Middle frontal gyrus (tissue), 1 donor: ENCODE measurements around the gene CA12.
A peak's percentile ranks its signal among the peaks of the same experiment; 100 is the strongest.

Experiments used
- DNase-seq: peaks from one replicate; pipeline ENCODE4 v3.0.0-alpha.2; 2015; ENCODE audit warnings: low spot score; ENCODE audit errors: extremely low spot score

CA12 gene

GRCh38 chr15:63312286-63312685, 69.4 kb downstream of the CA12 start:
- no peak for DNase-seq

GRCh38 chr15:63310646-63311045, 71.0 kb downstream of the CA12 start:
- DNase-seq: no peak

GRCh38 chr15:63308947-63309346, 72.7 kb downstream of the CA12 start:
- no peak for DNase-seq

GRCh38 chr15:63308491-63308890, 73.2 kb downstream of the CA12 start:
- DNase-seq: no peak

DNA sequence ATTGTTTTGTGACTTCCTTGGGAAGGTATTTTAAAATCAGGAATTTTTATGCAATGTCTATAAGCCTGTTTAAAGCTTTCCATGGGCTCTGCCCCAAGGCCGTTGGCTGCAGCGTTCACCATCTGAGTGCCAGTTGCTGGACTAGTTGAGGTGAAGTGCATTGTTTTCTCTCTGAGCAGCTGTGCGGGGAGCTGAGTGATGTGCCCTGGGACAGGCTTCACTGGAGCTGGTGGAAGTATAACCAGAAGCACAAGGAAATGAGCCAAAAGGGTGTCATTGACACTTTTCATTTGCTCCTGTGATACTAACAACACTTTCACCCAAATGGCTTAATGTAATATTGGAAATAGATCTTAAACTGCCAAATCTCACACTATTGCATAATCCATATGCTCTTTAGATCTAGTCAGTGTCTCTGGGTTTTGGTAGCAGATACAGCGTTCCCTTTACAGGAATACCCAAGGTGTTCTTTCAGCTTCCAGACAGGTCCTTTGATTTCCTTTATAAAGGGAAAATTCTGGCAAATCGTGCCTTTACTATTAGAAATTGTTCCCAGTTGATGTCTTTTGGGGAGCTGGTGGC, 75.1 kb downstream of the CA12 start:
- DNase-seq: no peak

DNA sequence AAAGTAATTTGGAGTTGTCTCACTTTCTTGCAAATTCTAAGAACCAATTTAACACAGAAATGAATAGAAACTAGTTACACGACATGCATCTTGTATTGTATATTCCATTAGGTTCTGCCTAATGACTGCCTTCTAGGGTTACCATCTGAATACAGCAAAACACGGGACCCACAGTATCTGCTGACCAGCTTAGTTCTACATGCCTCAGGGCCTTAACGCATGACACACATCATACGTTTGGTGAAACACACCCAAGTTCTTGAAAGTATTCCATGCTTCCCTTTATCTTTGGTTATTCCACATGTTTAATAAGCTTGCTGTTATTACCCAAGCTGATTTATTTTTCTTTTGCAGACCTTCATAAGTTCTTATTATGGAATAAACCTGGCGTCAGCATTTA, 76.4 kb downstream of the CA12 start:
- no peak for DNase-seq

DNA sequence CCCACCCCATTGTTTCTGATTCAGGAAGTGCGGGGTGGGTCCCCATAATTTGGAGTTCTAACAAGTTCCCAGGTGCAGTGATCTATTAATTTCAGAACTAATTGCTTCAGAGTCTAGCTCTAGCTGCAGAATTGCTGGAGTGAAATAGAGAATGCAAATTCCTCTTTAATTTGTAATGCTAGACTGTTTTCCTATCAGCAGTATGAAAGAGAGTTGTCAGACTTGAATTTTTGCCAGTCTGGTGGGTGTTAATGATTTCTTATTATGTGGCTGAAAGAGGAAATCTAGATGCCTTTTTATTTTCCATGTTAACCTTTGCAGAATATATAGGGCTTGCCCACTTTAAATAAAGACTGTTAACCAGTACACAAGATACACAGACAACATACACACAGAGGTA, 80.6 kb downstream of the CA12 start:
- no peak for DNase-seq

DNA sequence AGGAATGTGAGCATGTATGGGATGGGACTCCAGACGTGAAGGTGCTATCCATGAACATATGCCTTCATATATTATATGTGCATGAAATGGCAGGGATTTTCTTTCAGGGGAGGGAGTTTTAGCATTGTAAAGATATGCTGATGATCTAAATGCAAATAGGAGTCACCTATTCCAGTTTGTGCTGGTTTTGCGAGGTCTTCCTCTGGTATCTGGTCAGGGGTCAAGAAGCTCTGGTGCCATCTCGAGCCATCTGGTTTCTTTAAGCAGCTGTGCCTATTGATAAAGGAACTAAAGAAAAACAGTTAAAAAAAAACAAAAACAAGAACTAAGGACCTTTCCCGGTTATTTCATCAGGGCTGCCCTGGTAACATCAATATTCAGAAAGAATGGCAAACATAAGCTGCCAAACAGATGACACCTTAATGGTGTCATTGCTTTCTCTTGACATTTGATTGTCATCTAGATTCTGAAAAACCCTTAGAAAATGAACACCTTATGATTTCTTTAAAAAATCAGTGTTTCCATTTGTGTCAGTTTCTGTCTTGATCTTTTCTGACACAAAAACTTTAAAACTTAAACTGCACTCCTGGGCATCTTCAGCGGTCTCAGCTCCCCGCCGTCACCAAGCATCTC, 81.6 kb downstream of the CA12 start:
- DNase-seq: no peak

DNA sequence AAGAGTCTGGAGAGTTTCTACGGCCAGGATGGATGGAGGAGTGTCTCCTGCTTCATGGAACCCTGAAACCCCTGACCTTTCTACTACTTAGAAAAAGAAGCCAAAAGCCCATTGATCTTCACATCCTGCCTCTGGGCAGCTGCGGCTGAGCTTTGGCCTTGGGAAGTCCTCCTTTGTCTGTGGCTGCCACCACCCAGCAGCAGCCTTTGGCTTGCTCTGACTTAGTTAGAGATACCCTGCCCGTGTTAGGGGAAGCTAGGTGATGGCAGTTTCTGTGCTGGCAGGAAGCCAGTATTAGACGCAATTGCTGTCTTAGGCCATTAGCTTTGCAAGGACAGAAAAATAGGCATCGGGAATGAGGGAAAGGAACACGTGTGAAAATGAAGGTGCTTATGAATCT, 85.5 kb downstream of the CA12 start:
- DNase-seq: no peak

DNA sequence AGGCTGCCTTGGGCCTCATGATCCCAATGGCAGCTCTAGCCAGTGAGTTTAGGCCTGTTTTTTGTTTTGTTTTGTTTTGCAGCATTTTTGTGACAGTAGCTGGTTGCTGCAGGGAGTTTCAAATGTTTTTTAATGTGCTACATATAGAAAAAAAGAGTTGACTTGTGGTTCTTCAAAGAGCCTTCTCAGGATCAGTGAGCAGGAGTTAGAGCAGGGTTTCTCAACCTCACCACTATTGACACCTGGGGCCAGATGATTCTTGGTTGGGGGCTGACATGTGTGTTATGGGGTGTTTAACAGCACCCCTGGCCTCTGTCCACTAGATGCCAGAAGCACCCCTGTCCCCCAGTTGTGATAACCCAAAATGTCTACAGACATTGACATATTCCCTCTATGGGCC, 86.3 kb downstream of the CA12 start:
- no peak for DNase-seq

DNA sequence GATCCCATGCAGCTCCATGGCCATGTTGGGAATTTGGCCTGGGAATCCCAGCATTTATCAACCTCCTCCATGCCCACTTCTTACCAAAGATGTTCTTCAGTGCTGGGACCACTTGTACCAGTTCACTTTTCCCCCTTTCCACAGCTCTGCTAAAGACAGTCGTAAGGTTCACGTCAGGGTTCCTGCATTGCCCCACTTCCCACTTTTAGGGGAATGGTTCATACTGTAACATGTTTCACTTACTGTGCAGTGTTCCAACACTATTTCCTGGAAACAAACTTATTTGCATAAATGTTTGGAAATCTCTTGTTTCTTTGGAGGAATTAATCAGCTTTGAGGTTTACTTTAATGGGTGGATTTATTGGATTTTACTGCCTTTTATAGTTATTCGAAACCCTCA, 87.3 kb downstream of the CA12 start:
- no peak for DNase-seq

DNA sequence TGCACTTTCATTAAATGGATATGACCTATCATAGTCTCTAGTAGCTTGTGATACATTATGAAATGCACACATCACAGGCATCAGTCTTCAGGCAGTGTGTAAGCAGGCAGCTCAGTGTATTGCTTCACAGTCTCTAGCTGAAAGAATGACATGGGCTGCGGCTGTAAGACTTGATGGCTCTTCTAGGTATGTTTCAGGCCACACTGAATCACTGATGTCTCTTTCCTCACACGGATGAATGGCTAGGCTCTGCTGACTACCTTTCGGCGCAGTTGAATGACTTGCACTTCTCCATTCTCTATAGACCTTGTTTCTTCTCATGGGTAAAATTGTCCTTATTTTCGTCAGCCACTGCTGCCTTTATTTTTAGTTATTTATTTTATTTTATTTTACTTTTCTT, 88.9 kb downstream of the CA12 start:
- no peak for DNase-seq

DNA sequence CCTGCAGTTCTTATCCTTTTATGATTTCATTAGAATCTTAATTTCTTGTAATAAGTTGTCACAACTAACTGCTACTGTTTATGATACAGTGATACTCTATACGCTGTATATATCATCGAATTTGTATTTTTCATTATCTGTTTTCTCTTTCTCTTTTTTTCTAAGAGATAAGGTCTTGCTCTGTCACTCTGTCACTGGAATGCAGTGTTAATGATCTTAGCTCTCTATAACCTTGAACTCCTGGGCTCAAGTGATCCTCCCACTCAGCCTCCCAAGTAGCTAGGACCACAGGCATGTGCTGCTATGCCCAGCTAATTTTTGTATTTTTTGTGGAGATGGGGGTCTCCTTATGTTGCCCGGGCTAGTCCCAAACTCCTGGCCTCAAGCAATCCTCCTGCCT, 89.4 kb downstream of the CA12 start:
- DNase-seq: no peak

GRCh38 chr15:63291507-63291906, 90.1 kb downstream of the CA12 start:
- no peak for DNase-seq

GRCh38 chr15:63288778-63289378, 92.8 kb downstream of the CA12 start:
- DNase-seq: peak; percentile 66

DNA sequence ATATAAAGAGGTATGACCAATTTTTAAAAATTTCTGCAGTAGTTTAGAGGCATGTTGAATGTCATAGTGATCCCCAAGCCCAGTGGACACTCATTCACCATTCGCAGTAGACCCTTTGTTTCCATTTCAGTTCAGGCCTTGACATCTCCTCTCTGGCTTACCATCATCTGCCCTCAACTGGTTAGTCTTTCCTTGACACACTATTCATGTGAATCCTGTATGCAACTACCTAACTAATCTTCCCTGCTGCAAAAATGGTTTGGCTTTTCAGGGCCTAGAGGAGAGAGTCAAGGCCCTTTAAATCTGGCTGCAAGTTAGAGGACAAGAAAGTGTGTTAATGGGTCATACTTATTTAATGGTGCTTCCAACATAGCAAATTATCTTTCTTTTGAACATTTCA, 93.3 kb downstream of the CA12 start:
- no peak for DNase-seq

DNA sequence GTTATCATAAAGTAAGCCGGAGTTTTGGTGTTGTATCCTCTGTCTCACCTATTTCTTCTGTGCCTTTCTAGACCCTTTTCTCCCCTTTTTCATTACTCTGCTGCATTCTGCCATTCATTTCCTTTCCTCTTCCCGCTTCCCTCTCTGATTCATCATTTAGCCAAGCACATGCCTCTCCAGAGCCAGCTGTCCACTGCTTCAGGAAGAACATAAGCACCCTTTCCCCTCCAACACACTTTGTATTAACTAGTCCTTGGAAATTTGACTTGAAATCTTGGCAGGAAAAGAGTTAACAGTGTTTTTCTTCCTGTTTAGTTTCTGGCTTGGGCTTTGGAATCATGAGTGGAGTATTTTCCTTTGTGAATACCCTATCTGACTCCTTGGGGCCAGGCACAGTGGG, 94.5 kb downstream of the CA12 start:
- DNase-seq: no peak

DNA sequence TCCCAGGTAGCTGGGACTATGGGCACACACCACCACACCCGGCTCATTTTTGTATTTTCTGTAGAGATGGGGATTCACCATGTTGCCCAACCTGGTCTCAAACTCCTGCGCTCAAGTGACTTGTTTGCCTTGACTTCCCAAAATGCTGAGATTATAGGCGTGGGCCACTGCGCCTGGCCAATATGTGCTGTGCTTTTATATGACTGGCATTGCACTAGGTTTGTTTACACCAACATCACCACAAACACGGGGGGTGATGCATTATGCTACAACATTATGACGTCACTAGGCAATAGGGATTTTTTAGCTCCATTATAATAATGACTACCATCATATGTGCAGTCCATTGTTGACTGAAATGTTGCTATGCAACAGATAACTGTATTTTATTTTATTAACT, 97.3 kb downstream of the CA12 start:
- no peak for DNase-seq

GRCh38 chr15:63283126-63283525, 98.5 kb downstream of the CA12 start:
- no peak for DNase-seq

DNA sequence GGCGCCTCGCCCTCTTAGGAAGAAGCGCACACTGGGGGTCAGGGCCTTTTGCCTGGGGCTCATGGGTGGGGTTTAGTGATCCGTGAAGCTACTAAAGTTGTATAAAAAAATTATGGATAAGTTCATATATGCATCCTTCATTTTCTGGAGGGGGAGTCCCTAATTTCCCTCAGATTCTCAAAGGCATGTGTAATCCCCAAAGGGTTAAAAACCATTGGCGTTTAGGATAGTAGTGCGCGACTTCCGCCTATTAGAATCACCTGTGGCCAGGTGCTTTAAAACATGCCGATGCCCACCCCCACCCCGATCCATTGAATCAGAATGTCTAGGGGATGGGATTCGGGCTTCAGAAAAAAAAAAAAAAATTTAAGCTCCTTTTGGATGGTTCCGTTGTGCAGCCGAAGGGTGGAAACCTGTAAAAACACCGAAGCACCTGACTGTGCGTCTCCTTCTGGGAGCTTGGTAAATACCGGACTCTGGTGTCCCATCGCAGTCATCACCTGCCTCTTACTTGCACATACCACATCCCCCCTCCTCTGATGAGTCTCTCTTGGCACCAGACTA, 103.7 kb downstream of the CA12 start:
- DNase-seq: no peak

DNA sequence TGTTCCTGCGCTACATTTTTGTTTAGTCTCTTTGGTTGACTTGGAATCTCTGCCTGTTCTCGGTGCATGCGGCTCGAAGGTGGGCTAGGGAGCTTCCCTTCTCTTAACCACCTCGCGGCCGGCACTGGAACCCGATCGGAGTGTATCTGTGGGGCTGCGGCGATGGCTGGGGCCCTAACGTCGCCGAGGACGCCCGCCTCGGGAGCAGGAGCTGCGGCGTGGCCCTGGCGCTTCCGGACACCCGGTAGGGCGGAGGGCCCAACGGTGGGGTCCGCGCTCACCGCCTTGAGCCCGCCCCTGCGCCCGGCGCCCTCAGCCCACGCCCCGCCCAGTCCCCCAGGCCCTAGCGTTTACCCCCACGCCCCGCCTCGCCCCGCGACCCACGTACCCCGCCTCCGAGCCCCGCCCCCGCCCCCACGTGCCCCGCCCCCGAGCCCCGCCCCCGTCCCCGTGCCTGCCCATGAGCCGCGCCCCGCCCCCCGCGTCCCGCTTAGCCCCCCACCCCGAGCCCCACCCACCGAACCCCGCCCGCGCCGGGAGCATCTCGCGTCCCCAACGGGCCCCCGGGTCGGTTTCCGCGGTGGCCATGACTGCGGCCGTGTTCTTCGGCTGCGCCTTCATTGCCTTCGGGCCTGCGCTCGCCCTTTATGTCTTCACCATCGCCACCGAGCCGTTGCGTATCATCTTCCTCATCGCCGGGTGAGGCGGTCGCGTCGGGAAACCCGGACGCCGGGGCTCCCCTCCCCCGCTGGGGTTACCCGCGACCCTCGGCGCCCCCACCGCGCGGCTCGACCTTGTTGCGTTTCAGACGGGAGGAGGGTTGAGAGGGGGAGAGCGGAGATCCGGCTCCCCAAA, 104.4 kb downstream of the CA12 start, which contains the start of gene APH1B:
Gene APH1B (plus strand): TSS at position 568 of the 855 bp plus-strand sequence. CDS start 19 bp downstream, at position 587.
- DNase-seq: no peak
